ENCODE results near the gene ITGA11.

DNA sequence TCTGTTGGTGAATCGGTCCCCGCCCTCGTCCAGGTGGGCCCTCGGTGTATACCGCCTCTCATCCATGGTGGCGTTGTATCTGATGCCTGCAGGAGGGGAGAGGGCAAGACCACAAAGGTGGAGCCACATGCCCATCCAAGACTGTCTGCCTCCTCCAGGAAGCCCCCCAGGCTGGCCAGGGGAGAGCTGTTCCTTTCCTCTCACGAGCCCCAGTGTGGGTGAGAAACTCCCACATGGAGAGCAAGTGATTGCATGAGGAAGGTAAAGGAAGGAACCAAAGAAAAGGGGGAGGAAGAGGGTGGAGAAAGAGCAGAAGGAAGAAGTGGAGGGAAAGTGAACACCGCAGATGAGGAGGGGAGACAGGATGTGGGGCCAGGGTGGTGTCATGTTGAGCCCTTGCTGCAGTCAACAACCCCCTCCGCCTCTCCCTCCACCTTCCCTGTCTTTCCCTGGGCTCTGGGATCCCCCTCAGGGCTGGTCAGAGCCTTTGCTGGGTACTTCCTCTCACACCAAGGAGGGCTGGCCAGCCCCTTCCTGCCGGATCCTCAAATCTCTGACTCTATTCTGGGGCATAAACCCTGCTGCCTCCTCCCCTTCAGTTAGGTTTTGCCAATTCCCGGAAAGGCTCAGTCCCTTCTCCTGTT is 105.1 kb downstream of the ITGA11 start:
- TF ChIP-seq POLR2A (IDR thresholded peaks at IDR 0.05; ENCODE audit: low read depth) = no peak
- TF ChIP-seq, protein P1, sequence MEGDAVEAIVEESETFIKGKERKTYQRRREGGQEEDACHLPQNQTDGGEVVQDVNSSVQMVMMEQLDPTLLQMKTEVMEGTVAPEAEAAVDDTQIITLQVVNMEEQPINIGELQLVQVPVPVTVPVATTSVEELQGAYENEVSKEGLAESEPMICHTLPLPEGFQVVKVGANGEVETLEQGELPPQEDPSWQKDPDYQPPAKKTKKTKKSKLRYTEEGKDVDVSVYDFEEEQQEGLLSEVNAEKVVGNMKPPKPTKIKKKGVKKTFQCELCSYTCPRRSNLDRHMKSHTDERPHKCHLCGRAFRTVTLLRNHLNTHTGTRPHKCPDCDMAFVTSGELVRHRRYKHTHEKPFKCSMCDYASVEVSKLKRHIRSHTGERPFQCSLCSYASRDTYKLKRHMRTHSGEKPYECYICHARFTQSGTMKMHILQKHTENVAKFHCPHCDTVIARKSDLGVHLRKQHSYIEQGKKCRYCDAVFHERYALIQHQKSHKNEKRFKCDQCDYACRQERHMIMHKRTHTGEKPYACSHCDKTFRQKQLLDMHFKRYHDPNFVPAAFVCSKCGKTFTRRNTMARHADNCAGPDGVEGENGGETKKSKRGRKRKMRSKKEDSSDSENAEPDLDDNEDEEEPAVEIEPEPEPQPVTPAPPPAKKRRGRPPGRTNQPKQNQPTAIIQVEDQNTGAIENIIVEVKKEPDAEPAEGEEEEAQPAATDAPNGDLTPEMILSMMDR (IDR thresholded peaks at IDR 0.05) = no peak
- TF ChIP-seq EP300 (IDR thresholded peaks at IDR 0.05) = no peak
- TF ChIP-seq POLR2AphosphoS5 (IDR thresholded peaks at IDR 0.05) = no peak
